Measurements from ENCODE around the gene TADA2B. TPM values are rescaled to one million over a fixed set of nuclear protein-coding genes. Genes with fewer than 3 reads are reported as not detected.

The TADA2B gene
- total and polyA plus RNA-seq, 11 donors: 15.3 to 40.2 (median 30.8) TPM

DNA sequence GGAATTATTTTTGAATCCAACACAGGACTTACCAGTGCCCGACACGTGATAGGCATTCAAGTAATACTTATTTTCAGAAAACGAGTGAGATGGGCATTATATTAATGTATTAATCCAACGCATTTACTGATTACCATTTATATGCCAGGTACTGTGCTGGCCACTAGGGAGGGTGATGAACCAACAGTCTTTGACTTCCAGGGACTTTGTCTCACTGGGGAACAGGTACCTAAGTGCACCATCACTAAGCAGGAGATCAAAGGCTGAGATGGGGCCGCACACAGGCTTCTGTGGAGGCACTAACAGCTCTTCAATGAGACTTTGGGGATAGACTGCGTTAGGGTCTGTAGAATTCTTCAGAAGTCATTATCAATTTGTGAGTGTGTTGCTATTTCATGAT is 5.7 kb upstream of the TADA2B start:
- Histone ChIP-seq H3K4me3 (no peak overlapping the region), H3K27ac (no peak overlapping the region), H3K4me1 (peaks cover 0 to 18% (median 11%) of the 10 kb centered on the region in 12 donors), H3K36me3 (peaks cover 0 to 8% (median 5%) of the 10 kb centered on the region in 9 donors), H3K27me3 (no peaks in the 10 kb centered on the region), H3K9me3 (no peaks in the 10 kb centered on the region)
- ATAC-seq (no peak), DNase-seq (peak in 1 of 5 donors; percentile 16)
- WGBS, 4 donors: 65 to 78% (median 71%) methylated on average over 6 of the region's 6 CpGs
- TF ChIP-seq CTCF (IDR thresholded peaks at IDR 0.05): no peak
- no peak for TF ChIP-seq POLR2A (IDR thresholded peaks at IDR 0.05)
- intact Hi-C loops (cut with DNase I): no loop called here

- WGBS, 4 donors: 87 to 89% (median 88%) methylated on average over 4 of the region's 4 CpGs
- intact Hi-C loops (cut with DNase I): loop anchor here in 7 of 10 donors (5.0 to 10.0 kb wide), 5 partner anchors 53 to 258 kb away; partner anchors contain the start of genes TBC1D14 (in 2 of the 7) and KIAA0232 (in 1 of the 7)
Observed at GRCh38 chr4:7040765-7041164, 2.4 kb upstream of the TADA2B start.

DNA sequence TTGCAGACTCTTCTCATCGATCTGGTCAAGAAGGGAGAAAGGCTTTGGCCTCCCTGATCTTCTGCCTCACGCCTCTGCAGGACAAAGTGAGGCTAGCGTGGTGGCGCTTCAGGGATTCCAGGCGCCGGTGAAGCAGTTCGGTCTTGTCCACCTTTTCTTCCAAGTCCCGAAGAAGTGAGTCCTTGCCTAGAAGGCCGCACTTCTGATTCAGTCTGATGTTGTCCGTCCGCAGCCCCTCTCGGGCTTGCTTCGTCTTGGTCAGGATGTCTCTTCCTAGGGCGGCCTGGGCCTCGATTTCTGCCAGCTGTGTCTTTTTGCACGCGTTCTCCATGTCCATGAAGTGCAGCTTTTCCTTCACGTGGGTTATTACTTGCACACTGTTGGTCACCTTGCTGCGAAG is 1.9 kb upstream of the TADA2B start:
- H3K36me3 ChIP-seq: peaks cover 0 to 8% (median 0%) of the 10 kb centered on the region in 9 donors
- TF ChIP-seq CTCF (IDR thresholded peaks at IDR 0.05) (no peak), POLR2A (IDR thresholded peaks at IDR 0.05) (no peak)
- ATAC-seq: no peak
- peak overlapping the region in 3 of 12 donors; percentile 80 to 92 (median 86) for H3K4me3 ChIP-seq
- no peak for DNase-seq
- H3K27ac ChIP-seq: peak overlapping the region in 1 of 12 donors; percentile 70
- intact Hi-C loops (cut with DNase I): loop anchor here in 7 of 10 donors (5.0 to 10.0 kb wide), 5 partner anchors 54 to 259 kb away; partner anchors contain the start of genes TBC1D14 (in 2 of the 7) and KIAA0232 (in 1 of the 7)
- H3K9me3 ChIP-seq: no peaks in the 10 kb centered on the region
- no peaks in the 10 kb centered on the region for H3K27me3 ChIP-seq
- WGBS, 4 donors: 92 to 96% (median 95%) methylated on average over 19 of the region's 19 CpGs
- peaks cover 6 to 43% (median 31%) of the 10 kb centered on the region in 12 donors for H3K4me1 ChIP-seq

More at GRCh38 chr4:7040765-7041164, 2.4 kb upstream of the TADA2B start:
- ATAC-seq (no peak), DNase-seq (no peak)
- H3K27me3 ChIP-seq: no peaks in the 10 kb centered on the region
- H3K4me1 ChIP-seq: peaks cover 6 to 38% (median 26%) of the 10 kb centered on the region in 12 donors
- no peaks in the 10 kb centered on the region for H3K9me3 ChIP-seq
- H3K36me3 ChIP-seq: peaks cover 0 to 3% (median 0%) of the 10 kb centered on the region in 9 donors
- no peak overlapping the region for H3K4me3 ChIP-seq
- TF ChIP-seq CTCF (IDR thresholded peaks at IDR 0.05) (no peak), POLR2A (IDR thresholded peaks at IDR 0.05) (no peak)
- H3K27ac ChIP-seq: no peak overlapping the region

GRCh38 chr4:7041801-7042502 is 1.2 kb upstream of the TADA2B start:
- H3K36me3 ChIP-seq: peaks cover 0 to 8% (median 0%) of the 10 kb centered on the region in 9 donors
- H3K9me3 ChIP-seq: no peaks in the 10 kb centered on the region
- 20 to 24% (median 21%) methylated on average over 40 to 42 of the region's 42 CpGs for WGBS, 4 donors
- DNase-seq (peak in 1 of 5 donors; percentile 71), ATAC-seq (peak in 1 of 4 donors; percentile 5)
- no peak for TF ChIP-seq CTCF (IDR thresholded peaks at IDR 0.05)
- no peak for TF ChIP-seq POLR2A (IDR thresholded peaks at IDR 0.05)
- intact Hi-C loops (cut with DNase I): loop anchor here in 9 of 10 donors (1.0 to 10.0 kb wide), 8 partner anchors 27 to 260 kb away; partner anchors contain the start of genes TBC1D14 (in 2 of the 9), GRPEL1 (in 1 of the 9) and KIAA0232 (in 1 of the 9)
- H3K4me3 ChIP-seq: peak overlapping the region; percentile 58 to 98 (median 82)
- H3K4me1 ChIP-seq: peaks cover 8 to 50% (median 38%) of the 10 kb centered on the region in 12 donors
- no peaks in the 10 kb centered on the region for H3K27me3 ChIP-seq
- H3K27ac ChIP-seq: peak overlapping the region in 11 of 12 donors; percentile 52 to 88 (median 75)
